ENCODE results near the gene GLIPR1.
"Not testable (repeated sequence)": the region's sequence is repeated elsewhere in the genome, so short reads cannot be mapped to it uniquely, and the experiment has no call there.

The GLIPR1 gene

GRCh38 chr12:75446857-75447256, 33.7 kb upstream of the GLIPR1 start:
- no peak overlapping the region for H3K4me3 ChIP-seq (ENCODE audit: low read depth, low read length)
- H3K9ac ChIP-seq (ENCODE audit: low read length): no peak overlapping the region
- H3K27ac ChIP-seq (ENCODE audit: low read depth, low read length): no peak overlapping the region
- no peaks in the 10 kb centered on the region for H3K36me3 ChIP-seq (ENCODE audit: control insufficient read depth, insufficient read depth, low read length)
- H3K4me1 ChIP-seq (ENCODE audit: control insufficient read depth, insufficient read depth, low read length): no peaks in the 10 kb centered on the region
- peaks cover 7% of the 10 kb centered on the region for H3K9me3 ChIP-seq (ENCODE audit: control insufficient read depth, insufficient read depth, low read depth, low read length)
- no peaks in the 10 kb centered on the region for H3K27me3 ChIP-seq (ENCODE audit: control insufficient read depth, insufficient read depth, low read length)

GRCh38 chr12:75447691-75448393, 32.7 kb upstream of the GLIPR1 start:
- Histone ChIP-seq H3K36me3 (ENCODE audit: control insufficient read depth, insufficient read depth, low read length) (no peaks in the 10 kb centered on the region), H3K27ac (ENCODE audit: low read depth, low read length) (no peak overlapping the region), H3K9ac (ENCODE audit: low read length) (no peak overlapping the region), H3K27me3 (ENCODE audit: control insufficient read depth, insufficient read depth, low read length) (no peaks in the 10 kb centered on the region), H3K9me3 (ENCODE audit: control insufficient read depth, insufficient read depth, low read depth, low read length) (no peaks in the 10 kb centered on the region; the same call in 1 of the 2 replicates), H3K4me3 (ENCODE audit: low read depth, low read length) (no peak overlapping the region), H3K4me1 (ENCODE audit: control insufficient read depth, insufficient read depth, low read length) (no peaks in the 10 kb centered on the region)

GRCh38 chr12:75452675-75453330, 27.8 kb upstream of the GLIPR1 start:
- Histone ChIP-seq H3K4me1 (ENCODE audit: control insufficient read depth, insufficient read depth, low read length) (no peaks in the 10 kb centered on the region), H3K4me3 (ENCODE audit: low read depth, low read length) (no peak overlapping the region), H3K27ac (ENCODE audit: low read depth, low read length) (no peak overlapping the region), H3K36me3 (ENCODE audit: control insufficient read depth, insufficient read depth, low read length) (no peaks in the 10 kb centered on the region), H3K9me3 (ENCODE audit: control insufficient read depth, insufficient read depth, low read depth, low read length) (peaks cover 23% of the 10 kb centered on the region), H3K9ac (ENCODE audit: low read length) (no peak overlapping the region), H3K27me3 (ENCODE audit: control insufficient read depth, insufficient read depth, low read length) (no peaks in the 10 kb centered on the region)

GRCh38 chr12:75455839-75456238, 24.7 kb upstream of the GLIPR1 start:
- Histone ChIP-seq H3K9ac (ENCODE audit: low read length) (no peak overlapping the region), H3K27me3 (ENCODE audit: control insufficient read depth, insufficient read depth, low read length) (no peaks in the 10 kb centered on the region), H3K9me3 (ENCODE audit: control insufficient read depth, insufficient read depth, low read depth, low read length) (peaks cover 42% of the 10 kb centered on the region), H3K4me1 (ENCODE audit: control insufficient read depth, insufficient read depth, low read length) (no peaks in the 10 kb centered on the region), H3K4me3 (ENCODE audit: low read depth, low read length) (no peak overlapping the region), H3K36me3 (ENCODE audit: control insufficient read depth, insufficient read depth, low read length) (no peaks in the 10 kb centered on the region), H3K27ac (ENCODE audit: low read depth, low read length) (no peak overlapping the region)

- Histone ChIP-seq H3K4me1 (ENCODE audit: control insufficient read depth, insufficient read depth, low read length) (no peaks in the 10 kb centered on the region), H3K9ac (ENCODE audit: low read length) (no peak overlapping the region), H3K36me3 (ENCODE audit: control insufficient read depth, insufficient read depth, low read length) (no peaks in the 10 kb centered on the region), H3K27ac (ENCODE audit: low read depth, low read length) (no peak overlapping the region), H3K27me3 (ENCODE audit: control insufficient read depth, insufficient read depth, low read length) (no peaks in the 10 kb centered on the region), H3K4me3 (ENCODE audit: low read depth, low read length) (no peak overlapping the region), H3K9me3 (ENCODE audit: control insufficient read depth, insufficient read depth, low read depth, low read length) (peaks cover 45% of the 10 kb centered on the region)
These were observed 23.4 kb upstream of the GLIPR1 start for GRCh38 chr12:75457191-75457590.

GRCh38 chr12:75457866-75458265, 22.7 kb upstream of the GLIPR1 start:
- not testable (repeated sequence) for H3K4me3 ChIP-seq (ENCODE audit: low read depth, low read length); H3K27ac ChIP-seq (ENCODE audit: low read depth, low read length); H3K36me3 ChIP-seq (ENCODE audit: control insufficient read depth, insufficient read depth, low read length); H3K9ac ChIP-seq (ENCODE audit: low read length); H3K4me1 ChIP-seq (ENCODE audit: control insufficient read depth, insufficient read depth, low read length); H3K27me3 ChIP-seq (ENCODE audit: control insufficient read depth, insufficient read depth, low read length)
- peaks cover 45% of the 10 kb centered on the region for H3K9me3 ChIP-seq (ENCODE audit: control insufficient read depth, insufficient read depth, low read depth, low read length)

- H3K27me3 ChIP-seq (ENCODE audit: control insufficient read depth, insufficient read depth, low read length): no peaks in the 10 kb centered on the region
- no peaks in the 10 kb centered on the region for H3K36me3 ChIP-seq (ENCODE audit: control insufficient read depth, insufficient read depth, low read length)
- no peak overlapping the region for H3K27ac ChIP-seq (ENCODE audit: low read depth, low read length)
- H3K4me3 ChIP-seq (ENCODE audit: low read depth, low read length): no peak overlapping the region
- H3K9me3 ChIP-seq (ENCODE audit: control insufficient read depth, insufficient read depth, low read depth, low read length): peaks cover 45% of the 10 kb centered on the region
- H3K9ac ChIP-seq (ENCODE audit: low read length): no peak overlapping the region
- no peaks in the 10 kb centered on the region for H3K4me1 ChIP-seq (ENCODE audit: control insufficient read depth, insufficient read depth, low read length)
These were observed 20.8 kb upstream of the GLIPR1 start for GRCh38 chr12:75459755-75460154.

- no peak overlapping the region for H3K9ac ChIP-seq (ENCODE audit: low read length)
- no peak overlapping the region for H3K4me3 ChIP-seq (ENCODE audit: low read depth, low read length)
- no peaks in the 10 kb centered on the region for H3K27me3 ChIP-seq (ENCODE audit: control insufficient read depth, insufficient read depth, low read length)
- peaks cover 46% of the 10 kb centered on the region for H3K9me3 ChIP-seq (ENCODE audit: control insufficient read depth, insufficient read depth, low read depth, low read length)
- no peaks in the 10 kb centered on the region for H3K4me1 ChIP-seq (ENCODE audit: control insufficient read depth, insufficient read depth, low read length)
- H3K27ac ChIP-seq (ENCODE audit: low read depth, low read length): no peak overlapping the region
- no peaks in the 10 kb centered on the region for H3K36me3 ChIP-seq (ENCODE audit: control insufficient read depth, insufficient read depth, low read length)
These were observed 20.4 kb upstream of the GLIPR1 start for GRCh38 chr12:75460204-75460603.

GRCh38 chr12:75471902-75472890, 8.4 kb upstream of the GLIPR1 start:
- H3K9ac ChIP-seq (ENCODE audit: low read length): no peak overlapping the region
- no peaks in the 10 kb centered on the region for H3K36me3 ChIP-seq (ENCODE audit: control insufficient read depth, insufficient read depth, low read length)
- H3K27ac ChIP-seq (ENCODE audit: low read depth, low read length): no peak overlapping the region
- H3K4me1 ChIP-seq (ENCODE audit: control insufficient read depth, insufficient read depth, low read length): no peaks in the 10 kb centered on the region
- H3K27me3 ChIP-seq (ENCODE audit: control insufficient read depth, insufficient read depth, low read length): no peaks in the 10 kb centered on the region
- H3K4me3 ChIP-seq (ENCODE audit: low read depth, low read length): no peak overlapping the region
- H3K9me3 ChIP-seq (ENCODE audit: control insufficient read depth, insufficient read depth, low read depth, low read length): peaks cover 1% of the 10 kb centered on the region; the same call in 1 of the 2 replicates

GRCh38 chr12:75474116-75474515, 6.4 kb upstream of the GLIPR1 start:
- Histone ChIP-seq H3K9me3 (ENCODE audit: control insufficient read depth, insufficient read depth, low read depth, low read length) (no peaks in the 10 kb centered on the region; the same call in 1 of the 2 replicates), H3K36me3 (ENCODE audit: control insufficient read depth, insufficient read depth, low read length) (no peaks in the 10 kb centered on the region), H3K9ac (ENCODE audit: low read length) (no peak overlapping the region), H3K4me1 (ENCODE audit: control insufficient read depth, insufficient read depth, low read length) (no peaks in the 10 kb centered on the region), H3K27ac (ENCODE audit: low read depth, low read length) (no peak overlapping the region), H3K27me3 (ENCODE audit: control insufficient read depth, insufficient read depth, low read length) (no peaks in the 10 kb centered on the region), H3K4me3 (ENCODE audit: low read depth, low read length) (no peak overlapping the region)

- peaks cover 10% of the 10 kb centered on the region for H3K4me1 ChIP-seq (ENCODE audit: control insufficient read depth, insufficient read depth, low read length)
- H3K9me3 ChIP-seq (ENCODE audit: control insufficient read depth, insufficient read depth, low read depth, low read length): no peaks in the 10 kb centered on the region
- H3K36me3 ChIP-seq (ENCODE audit: control insufficient read depth, insufficient read depth, low read length): no peaks in the 10 kb centered on the region
- no peak overlapping the region for H3K27ac ChIP-seq (ENCODE audit: low read depth, low read length)
- H3K9ac ChIP-seq (ENCODE audit: low read length): no peak overlapping the region
- H3K4me3 ChIP-seq (ENCODE audit: low read depth, low read length): no peak overlapping the region
- H3K27me3 ChIP-seq (ENCODE audit: control insufficient read depth, insufficient read depth, low read length): no peaks in the 10 kb centered on the region
These were observed 4.5 kb upstream of the GLIPR1 start for GRCh38 chr12:75476071-75476470.

All from HUES6 (cell line).